Aorta (tissue), 5 donors: ENCODE results near the gene CDC6. TPM values are rescaled to one million over a fixed set of nuclear protein-coding genes. Genes with fewer than 3 reads are reported as not detected.

Experiments used
- ATAC-seq: fragments of 200-7000 bp; cut with Tn5 transposase; one replicate; pipeline ENCODE4 v1.9.1; 2022; ENCODE audit warnings: moderate library complexity; ENCODE audit not compliant: low FRiP score
- DNase-seq, 2 donors: peaks; one replicate each; pipeline ENCODE4 v3.0.0-alpha.2; 2020
- H3K27ac ChIP-seq, 2 donors: one replicate each; pipeline ENCODE4 v1.5.1; 2013; ENCODE audit warnings: low read length in 2 of 2, mild to moderate bottlenecking in 2 of 2, moderate library complexity in 2 of 2, control low read depth in 1 of 2, inconsistent platforms in 1 of 2, low read depth in 1 of 2
- H3K27me3 ChIP-seq, 2 donors: one replicate each; pipeline ENCODE4 v1.6.1; 2013; ENCODE audit warnings: control low read depth in 1 of 2, low read length in 1 of 2, mild to moderate bottlenecking in 1 of 2, moderate library complexity in 1 of 2; ENCODE audit not compliant: insufficient read depth in 2 of 2, control insufficient read depth in 1 of 2
- H3K36me3 ChIP-seq, 2 donors: one replicate each; pipeline ENCODE4 v1.6.1; 2013; ENCODE audit warnings: control low read depth in 1 of 2, low read length in 1 of 2, mild to moderate bottlenecking in 1 of 2; ENCODE audit not compliant: insufficient read depth in 2 of 2, control insufficient read depth in 1 of 2
- H3K4me1 ChIP-seq, 2 donors: one replicate each; pipeline ENCODE4 v1.6.1; 2013; ENCODE audit warnings: low read length in 2 of 2, control low read depth in 1 of 2, mild to moderate bottlenecking in 1 of 2, moderate library complexity in 1 of 2; ENCODE audit not compliant: insufficient read depth in 2 of 2, control insufficient read depth in 1 of 2
- H3K4me3 ChIP-seq, 2 donors: one replicate each; pipeline ENCODE4 v1.5.1; 2013; ENCODE audit warnings: low read length in 2 of 2, control low read depth in 1 of 2, mild to moderate bottlenecking in 1 of 2
- H3K9me3 ChIP-seq: one replicate; pipeline ENCODE4 v1.6.1; 2013; ENCODE audit warnings: mild to moderate bottlenecking, low read length; ENCODE audit not compliant: control insufficient read depth
- WGBS, 2 donors: extraction: QIAGEN DNeasy Blood & Tissue Kit; methylation state at CpG; one replicate each; pipeline ENCODE4 v1.1.7; 2013; 5-methylcytosine and 5-hydroxymethylcytosine counted together
- intact Hi-C, 2 donors: fragments of 100-400 bp; cut with DNase I; formaldehyde crosslinking; loops; one replicate each; pipeline versions ENCODE4 v1.14.2 to v1.15.0; 2022
- polyA plus RNA-seq, 2 donors: library from polyadenylated mRNA; stranded (reverse); fragments of 200-250 nt; gene quantifications; one replicate each; pipeline ENCODE4 v1.2.3, GENCODE V29; 2013
- total RNA-seq, 2 donors: library from RNA; stranded (reverse); fragmentation: NEBNext Ultra II Directional; extraction: Animal tissue kit (Norgen Biotek cat#: 25700); gene quantifications; one replicate each; pipeline ENCODE4 v1.2.1, GENCODE V29; 2021
- donor health status: healthy with polysubstance abuse.
- donor health status: Bipolar disorder and iron deficiency.
- donor health status: DM: no; HTN: no; CAD: no.
- donor health status: DM: no; HTN: no; CAD: no.
- donor health status: DM: yes; HTN: yes; CAD: no.

CDC6 gene
- total and polyA plus RNA-seq, 4 donors = 0.38 to 2.5 (median 1.7) TPM

DNA sequence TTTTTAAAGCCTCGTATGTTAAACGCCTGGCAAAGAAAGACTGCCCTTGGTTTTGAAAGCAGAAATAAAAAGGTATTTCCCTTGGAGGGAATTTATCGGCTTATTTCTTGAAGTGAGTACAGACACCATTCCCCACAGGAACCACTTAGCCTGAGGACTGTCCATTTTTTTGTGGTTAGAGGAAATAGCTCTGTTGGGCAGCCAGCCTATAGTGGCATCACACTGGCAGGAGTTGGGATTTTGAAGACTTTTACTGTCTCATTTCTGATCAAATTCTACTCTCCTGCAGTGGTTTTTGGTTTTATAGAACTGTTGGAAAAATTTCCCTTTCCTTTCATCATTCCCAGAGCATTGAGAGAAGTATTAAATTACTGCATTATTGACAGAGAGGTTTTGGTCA is 34.1 kb upstream of the CDC6 start:
- H3K27me3 ChIP-seq = no peaks in the 10 kb centered on the region
- ATAC-seq = no peak
- WGBS, 2 donors = 79 to 85% methylated on average over 3 of the region's 3 CpGs
- no peaks in the 10 kb centered on the region for H3K9me3 ChIP-seq
- no peak for DNase-seq
- intact Hi-C loops = no loop called here
- H3K4me1 ChIP-seq = no peaks in the 10 kb centered on the region
- no peak overlapping the region for H3K4me3 ChIP-seq
- no peaks in the 10 kb centered on the region for H3K36me3 ChIP-seq
- no peak overlapping the region for H3K27ac ChIP-seq

DNA sequence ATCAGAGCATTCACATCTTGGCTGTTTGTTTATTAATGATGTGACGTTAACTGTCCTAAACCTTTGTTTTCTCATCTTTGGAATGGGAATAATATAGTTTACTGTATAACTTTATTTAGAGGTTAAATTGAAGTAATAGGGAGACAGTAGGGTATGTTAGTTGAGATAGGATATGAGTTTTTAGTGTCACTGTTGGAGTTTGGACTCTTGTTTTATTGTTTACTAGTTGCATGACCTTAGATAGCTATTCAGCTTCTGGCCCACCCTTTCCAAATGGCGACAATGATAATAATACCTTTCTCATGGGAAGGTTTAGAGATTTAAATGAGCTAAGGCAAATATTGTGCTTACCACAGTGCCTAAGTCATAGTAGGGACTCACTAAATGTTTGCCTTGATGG is 28.2 kb upstream of the CDC6 start:
- Histone ChIP-seq H3K36me3 (peaks cover 0 to 1% of the 10 kb centered on the region in 2 donors), H3K27ac (no peak overlapping the region), H3K4me3 (no peak overlapping the region), H3K9me3 (no peaks in the 10 kb centered on the region), H3K4me1 (no peaks in the 10 kb centered on the region), H3K27me3 (no peaks in the 10 kb centered on the region)
- DNase-seq (no peak), ATAC-seq (no peak)
- 92 to 96% methylated on average over 2 of the region's 2 CpGs for WGBS, 2 donors
- intact Hi-C loops = no loop called here

- Histone ChIP-seq H3K36me3 (peaks cover 1 to 5% of the 10 kb centered on the region in 2 donors), H3K4me1 (no peaks in the 10 kb centered on the region), H3K9me3 (no peaks in the 10 kb centered on the region), H3K27me3 (no peaks in the 10 kb centered on the region), H3K4me3 (no peak overlapping the region), H3K27ac (no peak overlapping the region)
- intact Hi-C loops = no loop called here
- ATAC-seq (peak; percentile 46), DNase-seq (no peak)
- 51 to 53% methylated on average over 7 of the region's 7 CpGs for WGBS, 2 donors
These were observed 27.2 kb upstream of the CDC6 start for GRCh38 chr17:40260528-40260927.

- Histone ChIP-seq H3K9me3 (no peaks in the 10 kb centered on the region), H3K27ac (no peak overlapping the region), H3K4me3 (no peak overlapping the region), H3K27me3 (no peaks in the 10 kb centered on the region), H3K36me3 (peaks cover 5 to 6% of the 10 kb centered on the region in 2 donors), H3K4me1 (no peaks in the 10 kb centered on the region)
- ATAC-seq (no peak), DNase-seq (no peak)
- intact Hi-C loops = no loop called here
- 78 to 80% methylated on average over 21 of the region's 21 CpGs for WGBS, 2 donors
These were observed 23.1 kb upstream of the CDC6 start for GRCh38 chr17:40264458-40265185.

DNA sequence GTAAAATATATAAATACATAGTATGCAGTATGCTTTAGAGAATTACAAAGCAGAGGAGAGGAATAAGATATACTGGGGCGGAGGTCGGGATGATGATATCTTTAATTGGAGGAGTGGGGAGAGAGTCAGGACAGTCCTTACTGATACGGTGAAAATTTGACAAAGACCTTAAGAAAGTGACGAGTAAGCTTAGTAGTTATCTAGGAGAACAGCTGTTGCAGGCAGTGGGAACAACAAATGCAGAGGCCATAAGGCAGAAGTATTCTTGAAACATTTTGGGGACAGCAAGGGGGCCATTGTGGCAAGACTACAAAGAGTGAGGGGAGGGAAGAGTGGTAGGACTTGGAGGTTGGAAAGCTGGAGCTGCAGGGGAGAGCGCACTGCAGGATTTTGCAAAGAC is 22.3 kb upstream of the CDC6 start:
- Histone ChIP-seq H3K36me3 (peaks cover 5 to 6% of the 10 kb centered on the region in 2 donors), H3K9me3 (no peaks in the 10 kb centered on the region), H3K4me1 (no peaks in the 10 kb centered on the region), H3K27me3 (no peaks in the 10 kb centered on the region), H3K27ac (no peak overlapping the region), H3K4me3 (no peak overlapping the region)
- ATAC-seq = no peak
- DNase-seq = no peak
- 86 to 90% methylated on average over 5 of the region's 5 CpGs for WGBS, 2 donors
- intact Hi-C loops = no loop called here

DNA sequence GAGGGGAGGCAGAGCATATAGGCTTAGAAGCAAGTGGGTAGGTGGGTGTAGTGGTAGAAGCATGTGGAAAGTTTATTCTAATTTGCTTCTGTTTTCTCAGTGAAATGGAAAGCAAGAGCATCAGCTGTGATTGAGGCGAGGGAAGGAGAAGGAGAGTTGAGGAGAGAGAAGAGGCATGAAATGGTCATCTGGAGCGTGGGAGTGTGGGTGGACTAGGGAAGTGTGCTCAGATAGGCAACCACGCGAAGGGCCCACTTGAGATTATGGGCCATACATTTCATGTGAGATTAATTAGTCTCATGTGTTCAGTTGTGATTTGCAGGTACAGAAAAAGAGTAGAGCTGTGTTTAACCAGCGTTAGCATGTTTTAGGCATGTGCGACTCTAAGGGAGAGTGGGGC is 20.8 kb upstream of the CDC6 start:
- intact Hi-C loops = no loop called here
- Histone ChIP-seq H3K36me3 (peaks cover 5% of the 10 kb centered on the region in 2 donors), H3K4me1 (no peaks in the 10 kb centered on the region), H3K4me3 (no peak overlapping the region), H3K27ac (no peak overlapping the region), H3K9me3 (no peaks in the 10 kb centered on the region), H3K27me3 (no peaks in the 10 kb centered on the region)
- ATAC-seq = no peak
- 87 to 92% methylated on average over 6 of the region's 6 CpGs for WGBS, 2 donors
- no peak for DNase-seq

DNA sequence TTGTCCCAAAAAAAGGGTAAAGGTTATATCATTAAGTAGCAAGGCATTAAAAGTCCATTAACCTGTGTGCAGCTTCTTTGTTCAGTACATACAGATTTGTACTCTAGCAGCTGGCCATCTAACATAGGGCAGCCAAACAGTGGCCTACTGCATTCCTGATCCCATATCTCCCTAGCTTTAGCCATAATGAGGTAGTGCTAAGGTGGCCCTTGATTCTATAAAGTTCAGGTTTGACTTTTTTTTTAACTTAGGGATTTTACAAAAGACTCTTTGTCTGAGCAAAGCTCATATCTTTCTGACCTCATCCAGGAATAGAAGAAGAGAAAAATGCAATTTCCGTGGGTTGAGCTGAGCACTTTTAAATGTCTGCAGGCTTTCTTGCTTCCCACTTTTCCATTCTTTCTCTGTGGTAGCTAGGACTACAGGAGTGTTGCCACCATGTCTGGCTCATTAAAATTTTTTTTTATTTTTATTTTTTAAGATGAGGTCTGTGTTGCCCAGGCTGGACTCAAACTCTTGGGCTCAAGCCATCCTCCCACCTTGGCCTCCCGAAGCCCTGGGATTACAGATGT is 19.5 kb upstream of the CDC6 start:
- intact Hi-C loops = no loop called here
- 56 to 87% methylated on average over 2 of the region's 2 CpGs for WGBS, 2 donors
- H3K4me3 ChIP-seq = no peak overlapping the region
- H3K4me1 ChIP-seq = no peaks in the 10 kb centered on the region
- no peak for ATAC-seq
- no peak for DNase-seq
- peaks cover 5% of the 10 kb centered on the region in 2 donors for H3K36me3 ChIP-seq
- no peak overlapping the region for H3K27ac ChIP-seq
- no peaks in the 10 kb centered on the region for H3K27me3 ChIP-seq
- no peaks in the 10 kb centered on the region for H3K9me3 ChIP-seq

- DNase-seq (no peak), ATAC-seq (no peak)
- Histone ChIP-seq H3K4me3 (no peak overlapping the region), H3K9me3 (no peaks in the 10 kb centered on the region), H3K36me3 (peaks cover 2 to 3% of the 10 kb centered on the region in 2 donors), H3K4me1 (no peaks in the 10 kb centered on the region), H3K27ac (no peak overlapping the region), H3K27me3 (no peaks in the 10 kb centered on the region)
- intact Hi-C loops = no loop called here
- WGBS, 2 donors = 81 to 90% methylated on average over 1 of the region's 1 CpG
These were observed 9.3 kb upstream of the CDC6 start for GRCh38 chr17:40278414-40278813.

- 91 to 92% methylated on average over 4 of the region's 4 CpGs for WGBS, 2 donors
- DNase-seq = no peak
- H3K36me3 ChIP-seq = peaks cover 2 to 3% of the 10 kb centered on the region in 2 donors
- no peak overlapping the region for H3K27ac ChIP-seq
- intact Hi-C loops = no loop called here
- H3K4me3 ChIP-seq = no peak overlapping the region
- no peak for ATAC-seq
- H3K4me1 ChIP-seq = peaks cover 0 to 2% of the 10 kb centered on the region in 2 donors
- H3K27me3 ChIP-seq = no peaks in the 10 kb centered on the region
- H3K9me3 ChIP-seq = no peaks in the 10 kb centered on the region
These were observed 8.3 kb upstream of the CDC6 start for GRCh38 chr17:40279402-40279801.
